Small intestine (tissue), 7 donors: Measurements from ENCODE around the gene NOD1. TPM values are rescaled to one million over a fixed set of nuclear protein-coding genes. Genes with fewer than 3 reads are reported as not detected.
"Not testable (repeated sequence)": the region's sequence is repeated elsewhere in the genome, so short reads cannot be mapped to it uniquely, and the experiment has no call there.

Source experiments
- DNase-seq, 2 donors: peaks; one replicate each; pipeline versions ENCODE4 v3.0.0 to v3.0.0-alpha.2; 2013
- FAIRE-seq: peaks from 2 replicates; lab custom pipeline; 2012; peaks lifted over from hg19 to GRCh38; lab: Jason Lieb, UNC
- H3K27ac ChIP-seq, 3 donors: one replicate each; pipeline ENCODE4 v1.5.1; 2013; ENCODE audit warnings: low read length in 2 of 3, mild to moderate bottlenecking in 2 of 3, control low read depth in 1 of 3, inconsistent platforms in 1 of 3, low read depth in 1 of 3, moderate library complexity in 1 of 3
- H3K27me3 ChIP-seq, 3 donors: one replicate each; pipeline ENCODE4 v1.6.1; 2013; ENCODE audit warnings: low read length in 3 of 3, inconsistent platforms in 1 of 3; ENCODE audit not compliant: control insufficient read depth in 3 of 3, insufficient read depth in 3 of 3
- H3K36me3 ChIP-seq, 3 donors: one replicate each; pipeline ENCODE4 v1.6.1; 2013; ENCODE audit warnings: low read length in 3 of 3, inconsistent platforms in 1 of 3, low read depth in 1 of 3, mild to moderate bottlenecking in 1 of 3, moderate library complexity in 1 of 3; ENCODE audit not compliant: control insufficient read depth in 3 of 3, insufficient read depth in 2 of 3
- H3K4me1 ChIP-seq, 3 donors: one replicate each; pipeline ENCODE4 v1.6.1; 2013; ENCODE audit warnings: low read length in 2 of 3, inconsistent platforms in 1 of 3, low read depth in 1 of 3, mild to moderate bottlenecking in 1 of 3, moderate library complexity in 1 of 3; ENCODE audit not compliant: control insufficient read depth in 3 of 3, insufficient read depth in 2 of 3
- H3K4me3 ChIP-seq, 3 donors: one replicate each; pipeline ENCODE4 v1.5.1; 2013; ENCODE audit warnings: low read length in 3 of 3, control low read depth in 1 of 3, inconsistent platforms in 1 of 3, low read depth in 1 of 3, mild to moderate bottlenecking in 1 of 3, moderate library complexity in 1 of 3
- H3K9me3 ChIP-seq, 2 donors: one replicate each; pipeline ENCODE4 v1.6.1; 2013; ENCODE audit warnings: low read depth in 1 of 2, low read length in 1 of 2; ENCODE audit not compliant: control insufficient read depth in 2 of 2, insufficient read depth in 1 of 2
- WGBS, 3 donors: extraction: QIAGEN DNeasy Blood & Tissue Kit; methylation state at CpG; one replicate each; pipeline ENCODE4 v1.1.7; 2013; 5-methylcytosine and 5-hydroxymethylcytosine counted together
- polyA plus RNA-seq, 4 donors: library from polyadenylated mRNA; stranded (reverse) in 3 of 4; unstranded in 1 of 4; fragments of 200-250 nt in 3 of 4; fragments of 120-200 nt in 1 of 4; gene quantifications; one replicate each; pipeline versions ENCODE4 v1.2.1 to v1.2.3, GENCODE V29; 2013
- donor health status: healthy with polysubstance abuse.
- donor health status: control.
- donor health status: control.
- donor health status: Bipolar disorder and iron deficiency.
- donor health status: healthy.

Gene NOD1
- polyA plus RNA-seq, 4 donors: 3.4 to 8.9 (median 5.5) TPM

DNA sequence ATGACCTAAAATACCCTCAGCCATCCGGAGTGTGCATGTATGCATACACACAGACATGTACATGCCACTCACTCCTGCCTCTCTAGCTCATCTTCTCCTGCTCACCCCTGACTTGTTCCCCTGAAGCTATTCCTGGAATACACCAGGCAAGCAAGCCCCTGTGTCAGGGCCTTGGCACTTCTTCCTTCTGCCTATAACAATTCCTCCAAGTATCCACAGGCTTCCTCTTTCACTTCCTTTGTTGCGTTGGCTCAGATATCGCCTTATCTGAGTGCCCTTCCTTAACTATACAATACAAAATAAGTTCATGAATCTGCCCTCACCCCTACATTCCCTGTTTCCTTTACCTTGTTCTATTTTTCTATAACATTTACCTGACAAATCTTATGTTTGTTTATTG, 88.8 kb downstream of the NOD1 start:
- H3K4me3 ChIP-seq: no peak overlapping the region
- FAIRE-seq (no peak), DNase-seq (no peak)
- peaks cover 0 to 1% (median 0%) of the 10 kb centered on the region in 3 donors for H3K36me3 ChIP-seq
- no peaks in the 10 kb centered on the region for H3K27me3 ChIP-seq
- WGBS, 3 donors: 54 to 76% (median 64%) methylated on average over 3 of the region's 3 CpGs
- no peaks in the 10 kb centered on the region for H3K4me1 ChIP-seq
- no peak overlapping the region for H3K27ac ChIP-seq
- no peaks in the 10 kb centered on the region for H3K9me3 ChIP-seq

DNA sequence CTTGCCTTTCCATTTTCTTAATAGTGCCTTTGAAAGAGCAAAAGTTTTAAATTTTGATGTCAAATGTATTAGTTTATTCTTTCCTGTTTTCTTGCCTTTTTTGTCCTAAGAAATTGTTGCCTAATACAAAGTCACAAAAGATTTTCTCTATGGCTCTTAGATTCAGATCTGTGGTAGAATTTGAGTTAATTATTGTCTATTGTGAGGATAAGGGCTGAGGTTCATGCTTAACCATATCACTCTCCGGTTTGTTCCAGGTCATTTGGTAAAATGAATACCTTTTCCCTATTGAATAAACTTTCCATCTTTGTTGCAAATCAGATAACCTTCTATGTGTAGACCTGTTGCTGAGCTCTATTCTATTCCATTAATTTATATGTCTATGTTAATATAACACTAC, 96.0 kb downstream of the NOD1 start:
- Histone ChIP-seq H3K36me3 (peaks cover 0 to 1% (median 0%) of the 10 kb centered on the region in 3 donors), H3K27ac (no peak overlapping the region), H3K4me1 (no peaks in the 10 kb centered on the region), H3K27me3 (no peaks in the 10 kb centered on the region), H3K9me3 (no peaks in the 10 kb centered on the region), H3K4me3 (no peak overlapping the region)
- FAIRE-seq: no peak
- 18 to 54% (median 27%) methylated on average over 1 of the region's 1 CpG for WGBS, 3 donors
- DNase-seq: peak in 1 of 2 donors; percentile 15

DNA sequence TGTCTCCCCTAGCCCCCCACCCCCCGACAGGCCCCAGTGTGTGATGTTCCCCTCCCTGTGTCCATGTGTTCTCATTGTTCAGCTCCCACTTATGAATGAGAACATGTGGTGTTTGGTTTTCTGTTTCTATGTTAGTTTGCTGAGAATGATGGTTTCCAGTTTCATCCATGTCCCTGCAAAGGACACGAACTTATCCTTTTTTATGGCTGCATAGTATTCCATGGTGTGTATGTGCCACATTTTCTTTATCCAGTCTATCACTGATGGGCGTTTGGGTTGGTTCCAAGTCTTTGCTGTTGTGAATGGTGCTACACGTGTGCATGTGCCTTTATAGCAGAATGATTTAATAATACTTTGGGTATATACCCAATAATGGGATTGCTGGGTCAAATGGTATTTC, 97.8 kb downstream of the NOD1 start:
- H3K36me3 ChIP-seq, DNase-seq, H3K27ac ChIP-seq, FAIRE-seq, H3K9me3 ChIP-seq, H3K4me3 ChIP-seq, H3K27me3 ChIP-seq, H3K4me1 ChIP-seq: not testable (repeated sequence)
- WGBS, 3 donors: 95 to 97% (median 97%) methylated on average over 4 of the region's 4 CpGs

DNA sequence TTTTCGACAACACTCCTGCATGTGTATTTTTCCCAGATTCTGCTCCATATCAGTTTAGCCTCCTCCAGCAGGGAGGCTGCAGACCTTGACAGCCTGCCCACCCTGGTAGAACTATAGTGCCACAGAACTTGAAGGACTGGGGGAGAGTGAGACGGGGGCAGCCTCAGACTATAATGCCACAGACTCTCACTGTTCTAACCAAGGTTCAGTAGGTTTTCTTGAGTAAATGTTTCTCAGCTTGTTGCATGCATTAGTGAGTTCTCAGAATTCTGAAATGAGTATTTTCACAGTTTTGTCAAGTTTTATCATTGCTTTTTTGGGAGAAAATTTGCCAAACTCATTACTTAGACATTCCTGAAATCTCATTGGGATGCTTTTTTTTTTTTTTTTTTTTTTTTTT, 98.3 kb downstream of the NOD1 start:
- Histone ChIP-seq H3K27me3 (no peaks in the 10 kb centered on the region), H3K4me3 (no peak overlapping the region), H3K4me1 (no peaks in the 10 kb centered on the region), H3K9me3 (no peaks in the 10 kb centered on the region), H3K36me3 (peaks cover 0 to 1% (median 0%) of the 10 kb centered on the region in 3 donors), H3K27ac (no peak overlapping the region)
- FAIRE-seq: no peak
- no peak for DNase-seq
- 93 to 96% (median 96%) methylated on average over 2 of the region's 2 CpGs for WGBS, 3 donors

DNA sequence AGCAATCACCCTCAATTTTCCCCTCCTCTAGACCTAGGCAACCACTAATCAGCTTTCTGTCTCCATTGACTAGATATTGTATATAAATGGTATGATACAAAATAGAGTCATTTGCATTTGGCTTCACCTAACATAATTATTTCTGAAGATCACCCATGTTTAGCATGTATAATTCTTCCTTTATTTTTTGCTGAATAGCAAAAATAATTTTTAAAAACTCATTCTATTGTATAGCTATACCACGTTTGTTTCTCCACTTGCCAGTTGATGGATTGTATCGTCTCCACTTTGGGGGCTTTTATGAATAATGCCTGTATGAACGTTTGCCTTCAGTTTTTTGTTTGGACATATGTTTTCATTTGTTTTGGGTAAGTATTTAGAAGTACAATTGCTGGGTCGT, 98.8 kb downstream of the NOD1 start:
- no peaks in the 10 kb centered on the region for H3K9me3 ChIP-seq
- H3K27me3 ChIP-seq: no peaks in the 10 kb centered on the region
- H3K4me3 ChIP-seq: no peak overlapping the region
- H3K4me1 ChIP-seq: no peaks in the 10 kb centered on the region
- WGBS, 3 donors: 73 to 82% (median 77%) methylated on average over 4 of the region's 4 CpGs
- no peak overlapping the region for H3K27ac ChIP-seq
- FAIRE-seq: no peak
- DNase-seq: no peak
- H3K36me3 ChIP-seq: peaks cover 0 to 1% (median 0%) of the 10 kb centered on the region in 3 donors

DNA sequence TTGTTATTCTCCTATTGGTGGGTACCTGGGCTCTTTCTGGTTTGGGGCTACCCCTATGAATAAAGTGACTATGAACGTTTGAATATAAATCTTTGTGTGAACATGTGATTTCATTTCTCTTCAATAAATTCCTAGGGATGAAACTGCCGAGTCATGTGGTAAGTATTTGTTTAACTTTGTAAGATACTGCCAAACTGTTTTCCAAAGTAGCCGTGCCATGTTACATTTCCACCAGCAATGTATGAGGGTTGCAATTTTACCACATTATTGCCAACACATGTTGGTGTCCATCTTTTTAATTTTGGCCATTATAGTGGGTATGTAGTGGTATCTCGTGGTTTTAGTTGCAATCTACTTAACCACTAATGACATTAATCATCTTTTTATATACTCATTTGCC, 99.5 kb downstream of the NOD1 start:
- Histone ChIP-seq H3K27ac (no peak overlapping the region), H3K36me3 (peaks cover 0 to 1% (median 0%) of the 10 kb centered on the region in 3 donors), H3K4me3 (no peak overlapping the region), H3K27me3 (no peaks in the 10 kb centered on the region), H3K9me3 (no peaks in the 10 kb centered on the region), H3K4me1 (no peaks in the 10 kb centered on the region)
- FAIRE-seq: no peak
- WGBS, 3 donors: 76 to 84% (median 79%) methylated on average over 4 of the region's 4 CpGs
- DNase-seq: no peak

DNA sequence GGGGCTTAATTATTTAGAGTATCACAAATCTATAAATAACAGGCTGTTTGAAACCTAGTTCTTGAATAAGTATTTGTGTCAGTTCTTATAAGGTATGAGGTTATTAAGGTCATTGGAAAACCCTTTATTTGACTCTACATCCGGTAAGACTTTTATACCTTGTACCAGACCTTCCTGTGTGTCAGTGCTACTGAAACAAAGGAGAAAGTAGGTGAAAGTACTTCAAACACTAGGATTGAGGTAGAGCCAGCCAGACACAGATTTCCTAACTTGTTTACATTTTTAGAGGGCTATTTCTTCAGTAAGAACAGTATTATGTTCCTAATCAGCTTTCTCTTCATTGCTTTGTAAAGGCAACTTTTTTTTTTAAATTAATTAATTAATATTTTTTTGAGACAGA, 100.3 kb downstream of the NOD1 start:
- DNase-seq (no peak), FAIRE-seq (no peak)
- Histone ChIP-seq H3K27ac (no peak overlapping the region), H3K4me3 (no peak overlapping the region), H3K4me1 (no peaks in the 10 kb centered on the region), H3K9me3 (no peaks in the 10 kb centered on the region), H3K36me3 (peaks cover 0 to 1% (median 0%) of the 10 kb centered on the region in 3 donors), H3K27me3 (no peaks in the 10 kb centered on the region)
- WGBS, 3 donors: 80 to 93% (median 81%) methylated on average over 1 of the region's 1 CpG

Other genes starting within 250 kb of the NOD1 start
- 10 to 100 TPM in 3 of 4 donors, 1 to 10 TPM in 1; 8.9 to 19.9 (median 16.0) TPM for gene ZNRF2, start 194.2 kb downstream of the NOD1 start, polyA plus RNA-seq
- gene GGCT, start 26.0 kb upstream of the NOD1 start, polyA plus RNA-seq: 100 to 1,000 TPM in 1 of 4 donors, 10 to 100 TPM in 3; 57.3 to 105 (median 70.5) TPM
- gene GARS1, start 116.1 kb upstream of the NOD1 start, polyA plus RNA-seq: 100 to 1,000 TPM in 1 of 4 donors, 10 to 100 TPM in 3; 36.5 to 144 (median 65.1) TPM
- under 1 TPM in 2 of 4 donors, not detected in 2; 0.04 to 0.32 TPM for gene CRHR2, start 203.7 kb upstream of the NOD1 start, polyA plus RNA-seq